HL-60 (cell line): ENCODE measurements around the gene AKAP5.

Experiments
- POLR2AphosphoS5 ChIP-seq: IDR thresholded peaks from 2 replicates; pipeline ENCODE4 v1.6.1; 2012; ENCODE audit warnings: low read depth
- TF ChIP-seq, protein P1 (sequence below): IDR thresholded peaks from one replicate; pipeline ENCODE4 v1.5.1; 2011; ENCODE audit warnings: low read length, control low read depth, inconsistent platforms; ENCODE audit not compliant: insufficient read depth

DNA sequence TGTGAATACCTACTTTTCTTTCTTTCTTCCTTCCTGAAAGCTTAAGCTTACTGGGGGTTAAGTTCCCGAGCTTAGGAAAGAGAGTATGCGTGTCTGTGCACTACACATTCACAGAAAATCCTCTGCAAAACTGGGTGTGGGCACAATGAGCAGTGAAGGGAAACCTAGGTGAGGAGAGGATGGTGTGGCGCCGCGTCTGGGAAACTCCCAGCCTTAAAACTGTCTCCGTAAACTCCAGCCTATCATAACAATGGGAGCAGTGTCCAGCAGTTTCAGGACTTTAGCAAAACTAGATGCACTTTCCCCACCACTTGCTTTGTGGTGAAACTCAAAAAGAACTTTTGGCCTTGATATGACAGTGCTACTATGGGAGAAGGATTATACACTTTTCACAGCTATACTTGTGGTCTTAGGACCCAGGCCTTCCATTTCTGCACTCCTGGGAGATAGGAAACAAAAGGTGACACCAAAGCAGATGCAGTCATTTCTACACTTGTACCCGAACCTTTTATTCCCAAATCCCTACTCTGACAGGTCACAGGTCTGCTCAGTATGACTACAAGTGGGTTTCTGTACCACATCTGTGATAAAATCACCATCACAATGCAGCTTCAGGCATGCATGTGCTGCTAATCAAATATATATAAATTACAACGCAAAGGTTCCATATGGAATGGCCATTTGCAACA, 10.4 kb downstream of the AKAP5 start:
- no peak for TF ChIP-seq POLR2AphosphoS5
- TF ChIP-seq, protein P1, sequence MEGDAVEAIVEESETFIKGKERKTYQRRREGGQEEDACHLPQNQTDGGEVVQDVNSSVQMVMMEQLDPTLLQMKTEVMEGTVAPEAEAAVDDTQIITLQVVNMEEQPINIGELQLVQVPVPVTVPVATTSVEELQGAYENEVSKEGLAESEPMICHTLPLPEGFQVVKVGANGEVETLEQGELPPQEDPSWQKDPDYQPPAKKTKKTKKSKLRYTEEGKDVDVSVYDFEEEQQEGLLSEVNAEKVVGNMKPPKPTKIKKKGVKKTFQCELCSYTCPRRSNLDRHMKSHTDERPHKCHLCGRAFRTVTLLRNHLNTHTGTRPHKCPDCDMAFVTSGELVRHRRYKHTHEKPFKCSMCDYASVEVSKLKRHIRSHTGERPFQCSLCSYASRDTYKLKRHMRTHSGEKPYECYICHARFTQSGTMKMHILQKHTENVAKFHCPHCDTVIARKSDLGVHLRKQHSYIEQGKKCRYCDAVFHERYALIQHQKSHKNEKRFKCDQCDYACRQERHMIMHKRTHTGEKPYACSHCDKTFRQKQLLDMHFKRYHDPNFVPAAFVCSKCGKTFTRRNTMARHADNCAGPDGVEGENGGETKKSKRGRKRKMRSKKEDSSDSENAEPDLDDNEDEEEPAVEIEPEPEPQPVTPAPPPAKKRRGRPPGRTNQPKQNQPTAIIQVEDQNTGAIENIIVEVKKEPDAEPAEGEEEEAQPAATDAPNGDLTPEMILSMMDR: no peak
